Inflammatory macrophage (primary cell): ENCODE results near the gene PRICKLE3.
"Not testable (repeated sequence)": the region's sequence is repeated elsewhere in the genome, so short reads cannot be mapped to it uniquely, and the experiment has no call there.

Experiments used
- DNase-seq, 2 donors: peaks; one replicate each; pipeline ENCODE4 v3.0.0-alpha.2; 2020 to 2022

Gene PRICKLE3

DNA sequence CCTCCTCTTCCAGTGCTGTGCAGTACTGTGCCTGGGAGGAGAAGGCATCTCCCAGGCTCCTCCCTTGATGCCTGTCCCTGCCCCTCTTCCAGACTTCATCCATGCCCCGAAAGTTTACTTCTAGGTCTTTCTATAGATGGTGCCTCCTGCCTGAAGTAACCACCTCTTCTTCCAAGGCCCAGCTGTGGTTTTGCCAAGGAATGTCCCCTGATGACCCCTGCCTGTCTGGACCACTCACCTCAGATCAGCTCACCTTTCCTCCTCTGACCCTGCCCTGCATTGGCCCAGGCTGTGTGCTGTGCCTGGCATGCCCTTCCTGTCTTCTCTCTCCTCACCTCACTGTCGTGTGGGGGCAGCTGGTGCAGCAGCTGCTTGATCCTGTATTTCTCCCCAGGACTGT lies 6.8 kb downstream of the PRICKLE3 start:
- DNase-seq, result no peak

GRCh38 chrX:49178537-49178936 lies 7.6 kb downstream of the PRICKLE3 start:
- no peak for DNase-seq

- no peak for DNase-seq
Measured at GRCh38 chrX:49177873-49178480, 8.2 kb downstream of the PRICKLE3 start.

DNA sequence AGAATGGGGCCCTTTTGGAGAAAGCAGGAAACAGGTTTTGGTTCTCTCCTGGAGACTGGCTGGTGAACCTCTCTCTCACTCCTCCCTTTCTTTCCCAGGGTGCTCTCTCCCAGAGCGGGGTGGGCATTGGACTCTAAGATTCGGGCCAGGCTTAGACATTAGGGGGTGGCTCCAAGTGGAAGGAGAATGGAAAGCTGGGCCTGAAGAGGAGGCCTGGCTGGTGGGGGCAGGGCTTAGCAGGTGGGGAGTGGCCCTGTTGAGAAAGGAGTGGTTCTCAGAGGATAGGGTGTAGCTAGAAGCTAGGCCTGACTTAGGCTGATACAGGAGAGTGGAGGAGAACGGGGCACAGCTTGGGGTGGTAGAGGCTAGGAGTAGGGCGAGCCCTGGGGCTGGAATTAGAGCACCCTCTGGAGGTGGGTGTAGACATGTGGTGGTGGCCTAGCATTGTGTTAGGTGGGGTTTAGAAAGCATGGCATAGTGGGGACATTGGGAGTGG lies 8.8 kb downstream of the PRICKLE3 start:
- no peak for DNase-seq

DNA sequence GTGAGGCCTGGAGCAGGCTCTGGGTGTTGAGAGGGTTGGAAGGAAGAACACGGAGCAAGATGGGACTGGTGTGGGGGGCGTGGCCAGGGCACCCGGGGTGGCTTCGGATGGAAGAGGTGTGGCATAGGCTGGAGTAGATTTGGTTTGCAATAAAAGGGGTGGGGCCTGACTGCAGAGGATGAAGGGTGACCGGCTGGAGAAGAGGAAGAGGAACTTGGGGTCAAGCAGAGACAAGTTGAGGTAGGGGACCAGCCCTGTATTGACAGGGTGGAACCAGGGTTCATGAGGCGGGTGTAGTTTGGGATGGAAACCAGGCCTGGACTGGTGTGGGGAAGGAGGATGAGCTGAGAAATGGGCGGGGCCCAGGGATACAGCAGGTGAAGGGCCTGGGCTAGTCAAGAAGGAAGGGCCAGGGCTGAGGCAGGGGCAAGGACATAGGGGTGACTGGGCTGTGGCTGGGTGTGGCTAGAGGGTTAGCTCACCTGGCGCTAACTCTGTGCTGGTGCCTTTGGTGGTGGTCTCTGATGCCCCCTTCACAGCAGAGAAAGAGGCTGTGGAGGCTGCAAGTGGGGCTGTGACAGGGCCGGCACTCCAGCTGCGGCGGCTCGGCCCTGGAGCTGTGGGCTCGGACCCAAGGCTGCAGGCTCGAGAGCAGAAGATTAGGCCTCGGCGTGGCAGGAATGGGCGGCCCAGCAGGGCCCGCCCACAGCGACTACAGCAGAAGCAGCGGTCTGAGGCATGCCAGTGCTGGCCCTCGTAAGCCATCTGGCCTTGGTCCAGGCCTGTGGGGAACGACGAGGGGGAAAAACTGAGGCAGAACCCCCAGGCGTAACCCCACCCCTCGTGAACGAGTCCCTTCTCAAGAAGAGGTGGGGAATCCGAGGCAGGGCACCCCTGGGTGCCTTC lies 9.5 kb downstream of the PRICKLE3 start:
- peak in 1 of 2 donors; percentile 71 for DNase-seq

GRCh38 chrX:49175435-49176274 lies 10.5 kb downstream of the PRICKLE3 start:
- no peak for DNase-seq

DNA sequence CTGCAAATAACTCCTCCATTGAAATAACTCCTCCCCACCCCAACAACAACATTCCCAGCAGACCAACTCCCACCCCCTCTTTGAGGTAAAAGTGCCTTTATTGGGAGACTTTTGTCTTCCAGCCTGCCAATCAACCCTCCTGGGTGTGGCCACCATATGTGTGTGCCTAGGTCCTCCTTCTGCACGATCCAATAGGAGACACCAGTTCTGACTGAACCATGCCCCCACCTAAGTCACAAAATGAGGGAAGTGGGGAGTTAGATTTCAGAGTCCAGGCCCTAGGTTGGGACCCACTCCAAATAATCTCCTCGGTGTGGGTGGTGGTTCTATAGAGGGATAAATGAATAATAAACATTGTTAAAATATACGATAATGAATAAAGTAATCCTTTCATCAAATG lies 11.4 kb downstream of the PRICKLE3 start:
- no peak for DNase-seq

DNA sequence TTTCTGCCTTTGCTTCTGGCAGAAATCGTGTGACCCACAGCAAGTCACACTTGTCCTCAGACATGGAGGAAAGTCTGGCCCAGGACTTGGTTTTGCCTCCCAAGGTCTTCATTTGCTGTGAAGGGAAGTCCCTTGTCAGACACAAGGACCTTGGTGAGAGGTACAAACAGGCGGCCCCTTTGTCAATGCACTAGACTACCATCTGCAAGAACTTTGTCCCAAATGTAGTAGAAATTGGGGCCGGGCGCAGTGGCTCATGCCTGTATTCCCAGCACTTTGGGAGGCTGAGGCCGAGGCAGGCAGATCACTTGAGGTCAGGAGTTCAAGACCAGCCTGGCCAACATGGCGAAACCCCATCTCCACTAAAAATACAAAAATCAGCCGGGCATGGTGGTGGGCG lies 12.6 kb downstream of the PRICKLE3 start:
- not testable (repeated sequence) for DNase-seq

GRCh38 chrX:49172280-49172780 lies 13.8 kb downstream of the PRICKLE3 start:
- DNase-seq, result peak; percentile 82

DNA sequence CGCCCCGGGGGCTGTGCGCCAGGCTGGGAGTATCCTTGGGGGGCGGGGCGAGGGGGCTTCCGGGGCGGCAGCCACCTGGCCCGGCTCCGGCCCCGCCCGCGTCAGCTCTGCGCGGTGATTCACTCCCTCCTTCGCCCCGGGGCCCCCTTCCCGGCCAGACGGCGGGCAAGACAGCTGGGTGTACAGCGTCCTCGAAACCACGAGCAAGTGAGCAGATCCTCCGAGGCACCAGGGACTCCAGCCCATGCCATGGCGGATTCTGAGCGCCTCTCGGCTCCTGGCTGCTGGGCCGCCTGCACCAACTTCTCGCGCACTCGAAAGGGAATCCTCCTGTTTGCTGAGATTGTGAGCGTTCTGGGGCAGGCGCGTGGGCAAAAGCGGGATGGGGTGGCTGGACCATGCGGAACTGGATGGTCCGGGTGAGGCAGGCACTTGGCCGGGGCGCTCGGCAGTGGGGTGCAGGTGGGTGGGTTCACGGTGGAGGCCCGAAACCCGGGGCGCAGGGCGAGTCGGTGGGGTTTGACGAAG lies 14.4 kb downstream of the PRICKLE3 start, which contains the start of gene PLP2:
TSS of gene PLP2 (plus strand) at position 147 of the 528 bp plus-strand sequence. CDS start at position 250, 103 bp downstream.
- DNase-seq, result peak; percentile 20 to 39

- DNase-seq, result no peak
Measured at GRCh38 chrX:49167740-49168108, 18.4 kb downstream of the PRICKLE3 start.

GRCh38 chrX:49166914-49167739 lies 19.0 kb downstream of the PRICKLE3 start:
- DNase-seq, result peak; percentile 59 to 72

GRCh38 chrX:49165901-49166881 lies 20.0 kb downstream of the PRICKLE3 start:
- DNase-seq, result peak; percentile 69 to 77

DNA sequence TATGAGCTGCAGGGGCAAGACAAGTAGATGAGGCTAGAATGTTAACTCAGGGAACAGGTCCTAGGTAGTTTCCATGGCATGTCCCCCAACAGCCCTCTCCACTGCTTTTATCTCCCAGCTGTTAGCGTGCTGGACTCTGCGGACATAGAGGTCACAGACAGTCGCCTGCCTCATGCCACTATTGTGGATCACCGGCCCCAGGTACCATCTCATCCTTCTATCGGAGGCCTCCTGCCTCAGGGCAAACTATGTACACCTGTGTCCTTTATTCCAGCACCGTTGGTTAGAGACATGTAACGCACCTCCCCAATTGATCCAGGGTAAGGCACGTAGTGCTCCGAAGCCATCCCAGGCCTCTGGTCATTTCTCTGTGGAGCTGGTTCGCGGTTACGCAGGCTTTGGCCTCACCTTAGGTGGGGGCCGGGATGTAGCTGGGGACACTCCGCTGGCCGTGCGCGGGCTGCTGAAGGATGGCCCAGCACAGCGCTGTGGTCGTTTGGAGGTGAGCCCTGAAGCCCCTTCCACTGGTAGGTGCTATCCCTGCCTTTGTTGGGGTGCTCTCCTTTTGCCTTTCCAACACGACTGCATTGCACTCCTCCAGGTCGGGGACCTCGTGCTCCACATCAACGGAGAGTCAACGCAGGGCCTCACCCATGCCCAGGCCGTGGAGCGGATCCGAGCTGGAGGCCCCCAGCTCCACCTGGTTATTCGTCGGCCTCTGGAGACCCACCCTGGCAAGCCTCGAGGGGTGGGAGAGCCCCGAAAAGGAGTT lies 21.4 kb downstream of the PRICKLE3 start:
- DNase-seq, result no peak

DNA sequence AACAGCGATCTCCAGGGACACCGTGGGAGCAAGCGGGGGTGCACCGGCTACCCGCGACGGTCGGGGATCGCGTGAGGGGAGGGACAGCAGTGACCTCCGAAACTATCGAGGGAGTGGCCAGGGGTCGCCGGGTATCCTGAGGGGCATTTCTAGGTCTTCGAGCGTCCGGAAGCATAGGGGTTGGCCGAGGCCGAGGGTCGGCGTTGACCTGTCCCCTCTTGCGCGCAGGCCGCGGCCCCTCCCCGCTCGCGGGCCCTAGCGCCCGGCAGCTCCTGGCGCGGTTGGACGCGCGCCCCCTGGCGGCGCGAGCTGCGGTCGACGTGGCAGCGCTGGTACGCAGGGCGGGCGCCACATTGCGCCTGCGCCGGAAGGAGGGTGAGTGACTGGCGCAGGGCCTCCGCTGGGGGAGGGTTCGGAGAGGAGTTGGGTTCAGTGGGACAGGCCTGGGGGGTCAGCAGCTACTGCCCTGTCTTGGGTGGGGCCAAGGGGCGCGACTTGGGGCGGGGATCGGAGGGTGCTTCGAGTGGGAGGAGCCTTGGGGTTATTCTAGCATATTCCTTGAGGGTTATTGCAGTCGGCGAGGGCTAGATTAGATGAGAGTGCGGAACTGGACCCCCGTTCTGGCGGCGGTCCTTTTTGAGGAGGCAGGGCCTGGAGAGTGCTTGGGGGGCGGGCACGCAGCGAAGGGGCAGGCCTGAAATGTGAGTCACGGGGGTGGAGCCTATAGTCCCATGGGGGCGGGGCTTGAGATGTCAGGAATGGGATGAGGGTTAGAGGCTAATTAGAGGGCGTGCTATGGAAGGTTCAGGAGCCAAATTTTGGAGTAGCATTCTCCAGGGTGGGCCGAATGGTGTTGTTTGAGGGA lies 22.4 kb downstream of the PRICKLE3 start:
- peak; percentile 83 to 88 for DNase-seq

- no peak for DNase-seq
Measured at GRCh38 chrX:49162620-49163019, 23.6 kb downstream of the PRICKLE3 start, which contains the start of gene MAGIX. TSS of gene MAGIX (plus strand) at chrX:49162758. CDS start at chrX:49162890, 132 bp downstream.

DNA sequence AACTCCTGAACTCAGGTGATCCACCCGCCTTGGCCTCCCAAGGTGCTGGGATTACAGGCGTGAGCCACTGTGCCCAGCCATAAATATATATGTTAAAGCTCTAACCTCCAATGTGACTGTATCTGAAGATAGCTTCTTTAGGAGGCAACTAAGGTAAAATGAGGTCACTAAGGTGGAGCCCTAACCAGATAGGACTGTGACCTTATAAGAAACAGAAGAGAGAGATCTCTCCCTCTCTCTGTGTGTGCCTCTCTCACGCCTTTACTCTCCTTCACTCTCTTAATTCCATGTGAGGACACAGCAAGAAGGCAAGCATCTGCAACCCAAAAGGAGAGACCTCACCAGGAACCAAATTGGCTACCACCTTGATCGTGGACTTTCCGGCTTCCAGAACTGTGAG lies 24.5 kb downstream of the PRICKLE3 start:
- DNase-seq, result no peak

- DNase-seq, result no peak
Measured at GRCh38 chrX:49160908-49161307, 25.3 kb downstream of the PRICKLE3 start.
